GM18868 (cell line): ENCODE measurements around the gene SHISA6.

Experiments
- ATAC-seq: cut with Tn5 transposase; IDR thresholded peaks from one replicate; pipeline ENCODE4 v1.9.1; 2021; ENCODE audit warnings: mild to moderate bottlenecking, moderate library complexity; ENCODE audit not compliant: unreplicated experiment

The SHISA6 gene

GRCh38 chr17:11340803-11341202 is 99.8 kb downstream of the SHISA6 start:
- ATAC-seq = no peak

GRCh38 chr17:11342138-11342537 is 101.1 kb downstream of the SHISA6 start:
- no peak for ATAC-seq

- ATAC-seq = no peak
These were observed 108.1 kb downstream of the SHISA6 start for GRCh38 chr17:11349106-11349505.

- no peak for ATAC-seq
These were observed 110.5 kb downstream of the SHISA6 start for GRCh38 chr17:11351479-11351878.

- ATAC-seq = no peak
These were observed 112.6 kb downstream of the SHISA6 start for GRCh38 chr17:11353601-11354000.

GRCh38 chr17:11356371-11356770 is 115.4 kb downstream of the SHISA6 start:
- ATAC-seq = no peak

GRCh38 chr17:11363565-11364117 is 122.6 kb downstream of the SHISA6 start:
- no peak for ATAC-seq

- no peak for ATAC-seq
These were observed 125.3 kb downstream of the SHISA6 start for GRCh38 chr17:11366272-11366850.

GRCh38 chr17:11369575-11369974 is 128.6 kb downstream of the SHISA6 start:
- ATAC-seq = no peak

GRCh38 chr17:11372692-11373091 is 131.7 kb downstream of the SHISA6 start:
- no peak for ATAC-seq

- no peak for ATAC-seq
These were observed 137.5 kb downstream of the SHISA6 start for GRCh38 chr17:11378506-11378905.

- no peak for ATAC-seq
These were observed 139.7 kb downstream of the SHISA6 start for GRCh38 chr17:11380761-11381160.

GRCh38 chr17:11383157-11383556 is 142.1 kb downstream of the SHISA6 start:
- ATAC-seq = no peak

GRCh38 chr17:11384131-11384530 is 143.1 kb downstream of the SHISA6 start:
- no peak for ATAC-seq

- no peak for ATAC-seq
These were observed 146.6 kb downstream of the SHISA6 start for GRCh38 chr17:11387610-11388009.

GRCh38 chr17:11388054-11388453 is 147.0 kb downstream of the SHISA6 start:
- ATAC-seq = no peak

- no peak for ATAC-seq
These were observed 148.6 kb downstream of the SHISA6 start for GRCh38 chr17:11389583-11389982.

- ATAC-seq = no peak
These were observed 150.1 kb downstream of the SHISA6 start for GRCh38 chr17:11391134-11391533.

GRCh38 chr17:11404431-11405276 is 163.6 kb downstream of the SHISA6 start:
- no peak for ATAC-seq

- ATAC-seq = no peak
These were observed 165.7 kb downstream of the SHISA6 start for GRCh38 chr17:11406716-11407115.

- no peak for ATAC-seq
These were observed 171.6 kb downstream of the SHISA6 start for GRCh38 chr17:11412654-11413053.

- ATAC-seq = no peak
These were observed 177.3 kb downstream of the SHISA6 start for GRCh38 chr17:11418342-11418741.
